Endothelial cell of umbilical vein (primary cell): ENCODE measurements around the gene UBE2Q1.

Experiments
- CTCF ChIP-seq, 2 donors: IDR thresholded peaks; 1 replicate in 1 of 2; 2 replicates in 1 of 2; pipeline ENCODE4 v1.5.1; 2011; ENCODE audit warnings: low read length in 2 of 2, mild to moderate bottlenecking in 2 of 2, moderate library complexity in 2 of 2, control low read depth in 1 of 2, inconsistent platforms in 1 of 2, low read depth in 1 of 2; ENCODE audit not compliant: insufficient read depth in 1 of 2; ENCODE audit errors: extremely low read depth in 1 of 2
- EZH2 ChIP-seq: IDR thresholded peaks from 2 replicates; pipeline ENCODE4 v1.6.1; 2012; ENCODE audit warnings: borderline replicate concordance, low read depth, mild to moderate bottlenecking, moderate library complexity, low read length, inconsistent platforms; ENCODE audit not compliant: severe bottlenecking
- FOS ChIP-seq: IDR thresholded peaks from 2 replicates; pipeline ENCODE4 v1.6.1; 2011; ENCODE audit warnings: mild to moderate bottlenecking, low read length, moderate library complexity, borderline replicate concordance; ENCODE audit not compliant: insufficient read depth
- GATA2 ChIP-seq: IDR thresholded peaks from 2 replicates; pipeline ENCODE4 v1.7.0; 2011; ENCODE audit warnings: low read depth, mild to moderate bottlenecking, moderate library complexity, mixed read lengths, low read length; ENCODE audit not compliant: insufficient read length, insufficient read depth
- JUN ChIP-seq: IDR thresholded peaks from 2 replicates; pipeline ENCODE4 v1.6.1; 2011; ENCODE audit warnings: borderline replicate concordance, low read depth; ENCODE audit not compliant: insufficient read length, insufficient read depth
- MAX ChIP-seq: IDR thresholded peaks from 2 replicates; pipeline ENCODE4 v1.6.1; 2011; ENCODE audit not compliant: insufficient read depth, insufficient read length
- MYC ChIP-seq: IDR thresholded peaks from one replicate; pipeline ENCODE4 v1.6.1; 2011; ENCODE audit warnings: mild to moderate bottlenecking, low read depth, low read length
- POLR2A ChIP-seq: IDR thresholded peaks from 2 replicates; pipeline ENCODE4 v1.6.1; 2012; ENCODE audit warnings: low read depth, mild to moderate bottlenecking, control low read depth, low read length
- POLR2AphosphoS5 ChIP-seq: IDR thresholded peaks from 2 replicates; pipeline ENCODE4 v1.6.1; 2012; ENCODE audit warnings: low read depth, mild to moderate bottlenecking, control low read depth, low read length, moderate library complexity; ENCODE audit not compliant: insufficient read depth

GRCh38 chr1:154529308-154529707 is 29.2 kb downstream of the UBE2Q1 start:
- TF ChIP-seq CTCF (IDR thresholded peaks at IDR 0.05; ENCODE audit: extremely low read depth in 1 of 2, insufficient read depth in 1 of 2, low read depth in 1 of 2, low read length in 2 of 2) (no peak), MAX (no peak), POLR2A (no peak), EZH2 (no peak), POLR2AphosphoS5 (no peak), JUN (no peak), FOS (no peak), GATA2 (no peak), MYC (no peak)
